ENCODE results near the gene HSPA6. TPM values are rescaled to one million over a fixed set of nuclear protein-coding genes. Genes with fewer than 3 reads are reported as not detected.
A peak's percentile ranks its signal among the peaks of the same experiment; 100 is the strongest.

The HSPA6 gene
- polyA plus RNA-seq, 1 donor (not counting 4 experiments of a cell fraction or from before 2014, with no cell fraction given) = 0.26 TPM

DNA sequence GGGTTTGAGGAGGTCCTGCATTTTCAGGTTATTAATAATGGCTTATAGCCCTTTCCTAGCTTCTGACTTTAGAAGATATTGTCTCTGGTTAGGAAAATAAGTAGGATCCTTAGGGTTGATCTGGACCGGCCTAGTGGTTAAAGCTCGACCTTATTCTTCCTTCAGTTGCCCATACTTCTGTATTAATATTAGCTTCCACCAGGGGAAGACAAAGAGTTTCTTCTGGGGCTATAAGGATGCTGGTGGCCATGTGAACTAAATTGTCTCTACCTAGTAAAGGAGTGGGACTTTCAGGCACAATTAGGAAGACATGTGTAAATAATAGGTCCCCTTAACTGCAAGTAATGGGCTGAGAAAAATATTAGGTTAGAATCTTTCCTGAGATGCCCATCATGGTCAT is 39.7 kb upstream of the HSPA6 start:
- H3K9ac ChIP-seq (ENCODE audit: control insufficient read depth, extremely low read depth, insufficient read depth, low read length) = no peak overlapping the region
- DNase-seq (ENCODE audit: low read depth, low spot score) (no peak), FAIRE-seq (no peak)
- H3K79me2 ChIP-seq (ENCODE audit: control insufficient read depth, insufficient read depth, low read length) = no peaks in the 10 kb centered on the region
- no peaks in the 10 kb centered on the region for H3K9me1 ChIP-seq (ENCODE audit: control insufficient read depth, extremely low read depth, insufficient read depth, low read length)
- H3K4me1 ChIP-seq (ENCODE audit: control insufficient read depth, extremely low read depth, insufficient read depth, low read length) = peaks cover 28% of the 10 kb centered on the region
- H3K9me3 ChIP-seq (ENCODE audit: control insufficient read depth, low read depth, low read length) = no peaks in the 10 kb centered on the region
- no peak for TF ChIP-seq EZH2 (IDR thresholded peaks at IDR 0.05; ENCODE audit: low read length)
- TF ChIP-seq, protein P1, sequence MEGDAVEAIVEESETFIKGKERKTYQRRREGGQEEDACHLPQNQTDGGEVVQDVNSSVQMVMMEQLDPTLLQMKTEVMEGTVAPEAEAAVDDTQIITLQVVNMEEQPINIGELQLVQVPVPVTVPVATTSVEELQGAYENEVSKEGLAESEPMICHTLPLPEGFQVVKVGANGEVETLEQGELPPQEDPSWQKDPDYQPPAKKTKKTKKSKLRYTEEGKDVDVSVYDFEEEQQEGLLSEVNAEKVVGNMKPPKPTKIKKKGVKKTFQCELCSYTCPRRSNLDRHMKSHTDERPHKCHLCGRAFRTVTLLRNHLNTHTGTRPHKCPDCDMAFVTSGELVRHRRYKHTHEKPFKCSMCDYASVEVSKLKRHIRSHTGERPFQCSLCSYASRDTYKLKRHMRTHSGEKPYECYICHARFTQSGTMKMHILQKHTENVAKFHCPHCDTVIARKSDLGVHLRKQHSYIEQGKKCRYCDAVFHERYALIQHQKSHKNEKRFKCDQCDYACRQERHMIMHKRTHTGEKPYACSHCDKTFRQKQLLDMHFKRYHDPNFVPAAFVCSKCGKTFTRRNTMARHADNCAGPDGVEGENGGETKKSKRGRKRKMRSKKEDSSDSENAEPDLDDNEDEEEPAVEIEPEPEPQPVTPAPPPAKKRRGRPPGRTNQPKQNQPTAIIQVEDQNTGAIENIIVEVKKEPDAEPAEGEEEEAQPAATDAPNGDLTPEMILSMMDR (optimal IDR thresholded peaks at IDR 0.05 in 1 of 3, IDR thresholded peaks at IDR 0.05 in 1 of 3, conservative IDR thresholded peaks at IDR 0.05 in 1 of 3; ENCODE audit: extremely low read depth in 1 of 3, insufficient read depth in 2 of 3, low read length in 3 of 3) = peak in 2 of 3 experiments; percentile 15 to 38
- H4K20me1 ChIP-seq (ENCODE audit: control insufficient read depth, extremely low read depth, insufficient read depth, low read length) = no peaks in the 10 kb centered on the region
- peaks cover 7% of the 10 kb centered on the region for H3K27me3 ChIP-seq (ENCODE audit: control insufficient read depth, extremely low read depth, insufficient read depth, low read length)
- H3K27ac ChIP-seq (ENCODE audit: control insufficient read depth, insufficient read depth, low read length) = no peak overlapping the region
- no peak overlapping the region for H2AFZ ChIP-seq (ENCODE audit: control insufficient read depth, low read length)
- no peaks in the 10 kb centered on the region for H3K36me3 ChIP-seq (ENCODE audit: control insufficient read depth in 2 of 2, extremely low read depth in 1 of 2, insufficient read depth in 2 of 2, low read length in 2 of 2)
- H3K4me2 ChIP-seq (ENCODE audit: control insufficient read depth, extremely low read depth, insufficient read depth, low read depth, low read length) = no peak overlapping the region
- H3K4me3 ChIP-seq (ENCODE audit: control insufficient read depth in 2 of 3, extremely low read depth in 1 of 3, insufficient read depth in 2 of 3, low read depth in 1 of 3, low read length in 3 of 3) = no peak overlapping the region
- dilution Hi-C loops (cut with MboI; ENCODE audit: extremely low pct_ligation_motif_present, low sequenced_read_pairs) = no loop called here

GRCh38 chr1:161486806-161487741 is 37.3 kb upstream of the HSPA6 start:
- TF ChIP-seq, protein P1 (optimal IDR thresholded peaks at IDR 0.05 in 1 of 3, IDR thresholded peaks at IDR 0.05 in 1 of 3, conservative IDR thresholded peaks at IDR 0.05 in 1 of 3; ENCODE audit: extremely low read depth in 1 of 3, insufficient read depth in 2 of 3, low read length in 3 of 3) = peak; percentile 65 to 79 (median 66)
- no peak for TF ChIP-seq EZH2 (IDR thresholded peaks at IDR 0.05; ENCODE audit: low read length)
- no peaks in the 10 kb centered on the region for H3K9me1 ChIP-seq (ENCODE audit: control insufficient read depth, extremely low read depth, insufficient read depth, low read length)
- no peaks in the 10 kb centered on the region for H4K20me1 ChIP-seq (ENCODE audit: control insufficient read depth, extremely low read depth, insufficient read depth, low read length)
- H3K27ac ChIP-seq (ENCODE audit: control insufficient read depth, insufficient read depth, low read length) = no peak overlapping the region
- H3K4me3 ChIP-seq (ENCODE audit: control insufficient read depth in 2 of 3, extremely low read depth in 1 of 3, insufficient read depth in 2 of 3, low read depth in 1 of 3, low read length in 3 of 3) = peak overlapping the region in 2 of 3 experiments; percentile 1 to 49
- peaks cover 19% of the 10 kb centered on the region for H3K27me3 ChIP-seq (ENCODE audit: control insufficient read depth, extremely low read depth, insufficient read depth, low read length)
- dilution Hi-C loops (cut with MboI; ENCODE audit: extremely low pct_ligation_motif_present, low sequenced_read_pairs) = no loop called here
- H3K36me3 ChIP-seq (ENCODE audit: control insufficient read depth in 2 of 2, extremely low read depth in 1 of 2, insufficient read depth in 2 of 2, low read length in 2 of 2) = no peaks in the 10 kb centered on the region
- DNase-seq (ENCODE audit: low read depth, low spot score) (peak; percentile 33), FAIRE-seq (peak; percentile 29)
- no peak overlapping the region for H2AFZ ChIP-seq (ENCODE audit: control insufficient read depth, low read length)
- peaks cover 12% of the 10 kb centered on the region for H3K4me1 ChIP-seq (ENCODE audit: control insufficient read depth, extremely low read depth, insufficient read depth, low read length)
- peak overlapping the region; percentile 30 for H3K4me2 ChIP-seq (ENCODE audit: control insufficient read depth, extremely low read depth, insufficient read depth, low read depth, low read length)
- no peaks in the 10 kb centered on the region for H3K9me3 ChIP-seq (ENCODE audit: control insufficient read depth, low read depth, low read length)
- H3K79me2 ChIP-seq (ENCODE audit: control insufficient read depth, insufficient read depth, low read length) = no peaks in the 10 kb centered on the region
- H3K9ac ChIP-seq (ENCODE audit: control insufficient read depth, extremely low read depth, insufficient read depth, low read length) = no peak overlapping the region
